ENCODE results near the gene KIAA1217.

KIAA1217 gene

GRCh38 chr10:24231200-24231599, 22.3 kb downstream of the KIAA1217 start:
- Histone ChIP-seq H3K9me3 (ENCODE audit: control insufficient read depth, low read depth, low read length) (no peaks in the 10 kb centered on the region), H3K4me1 (ENCODE audit: control insufficient read depth, low read depth, low read length) (no peaks in the 10 kb centered on the region), H3K9ac (ENCODE audit: low read length) (no peak overlapping the region), H3K4me3 (ENCODE audit: low read length) (no peak overlapping the region), H3K27me3 (ENCODE audit: control insufficient read depth, insufficient read depth, low read length) (no peaks in the 10 kb centered on the region), H3K36me3 (ENCODE audit: control insufficient read depth, low read depth, low read length) (no peaks in the 10 kb centered on the region), H3K27ac (ENCODE audit: low read length) (no peak overlapping the region)

- no peaks in the 10 kb centered on the region for H3K27me3 ChIP-seq (ENCODE audit: control insufficient read depth, insufficient read depth, low read length)
- no peak overlapping the region for H3K27ac ChIP-seq (ENCODE audit: low read length)
Observed at GRCh38 chr10:24234784-24235183, 25.8 kb downstream of the KIAA1217 start.

GRCh38 chr10:24235471-24235870, 26.5 kb downstream of the KIAA1217 start:
- Histone ChIP-seq H3K27ac (ENCODE audit: low read length) (no peak overlapping the region), H3K9me3 (ENCODE audit: control insufficient read depth, low read depth, low read length) (no peaks in the 10 kb centered on the region), H3K4me3 (ENCODE audit: low read length) (no peak overlapping the region), H3K36me3 (ENCODE audit: control insufficient read depth, low read depth, low read length) (no peaks in the 10 kb centered on the region), H3K4me1 (ENCODE audit: control insufficient read depth, low read depth, low read length) (peaks cover 33% of the 10 kb centered on the region), H3K9ac (ENCODE audit: low read length) (no peak overlapping the region), H3K27me3 (ENCODE audit: control insufficient read depth, insufficient read depth, low read length) (no peaks in the 10 kb centered on the region)

More at GRCh38 chr10:24234784-24235183, 25.8 kb downstream of the KIAA1217 start:
- Histone ChIP-seq H3K36me3 (ENCODE audit: control insufficient read depth, low read depth, low read length) (no peaks in the 10 kb centered on the region), H3K9ac (ENCODE audit: low read length) (no peak overlapping the region), H3K4me1 (ENCODE audit: control insufficient read depth, low read depth, low read length) (peaks cover 27% of the 10 kb centered on the region), H3K9me3 (ENCODE audit: control insufficient read depth, low read depth, low read length) (no peaks in the 10 kb centered on the region), H3K4me3 (ENCODE audit: low read length) (no peak overlapping the region)

- H3K4me1 ChIP-seq (ENCODE audit: control insufficient read depth, low read depth, low read length): peaks cover 33% of the 10 kb centered on the region
- H3K9me3 ChIP-seq (ENCODE audit: control insufficient read depth, low read depth, low read length): no peaks in the 10 kb centered on the region
- H3K4me3 ChIP-seq (ENCODE audit: low read length): peak overlapping the region; percentile 28
- no peak overlapping the region for H3K9ac ChIP-seq (ENCODE audit: low read length)
- H3K27ac ChIP-seq (ENCODE audit: low read length): no peak overlapping the region
- H3K27me3 ChIP-seq (ENCODE audit: control insufficient read depth, insufficient read depth, low read length): no peaks in the 10 kb centered on the region
- no peaks in the 10 kb centered on the region for H3K36me3 ChIP-seq (ENCODE audit: control insufficient read depth, low read depth, low read length)
Observed at GRCh38 chr10:24237801-24238395, 29.0 kb downstream of the KIAA1217 start.

- Histone ChIP-seq H3K27me3 (ENCODE audit: control insufficient read depth, insufficient read depth, low read length) (no peaks in the 10 kb centered on the region), H3K9me3 (ENCODE audit: control insufficient read depth, low read depth, low read length) (no peaks in the 10 kb centered on the region), H3K9ac (ENCODE audit: low read length) (no peak overlapping the region), H3K36me3 (ENCODE audit: control insufficient read depth, low read depth, low read length) (no peaks in the 10 kb centered on the region), H3K27ac (ENCODE audit: low read length) (no peak overlapping the region), H3K4me1 (ENCODE audit: control insufficient read depth, low read depth, low read length) (peaks cover 33% of the 10 kb centered on the region), H3K4me3 (ENCODE audit: low read length) (peak overlapping the region; percentile 28)
Observed at GRCh38 chr10:24238519-24239247, 29.7 kb downstream of the KIAA1217 start.

DNA sequence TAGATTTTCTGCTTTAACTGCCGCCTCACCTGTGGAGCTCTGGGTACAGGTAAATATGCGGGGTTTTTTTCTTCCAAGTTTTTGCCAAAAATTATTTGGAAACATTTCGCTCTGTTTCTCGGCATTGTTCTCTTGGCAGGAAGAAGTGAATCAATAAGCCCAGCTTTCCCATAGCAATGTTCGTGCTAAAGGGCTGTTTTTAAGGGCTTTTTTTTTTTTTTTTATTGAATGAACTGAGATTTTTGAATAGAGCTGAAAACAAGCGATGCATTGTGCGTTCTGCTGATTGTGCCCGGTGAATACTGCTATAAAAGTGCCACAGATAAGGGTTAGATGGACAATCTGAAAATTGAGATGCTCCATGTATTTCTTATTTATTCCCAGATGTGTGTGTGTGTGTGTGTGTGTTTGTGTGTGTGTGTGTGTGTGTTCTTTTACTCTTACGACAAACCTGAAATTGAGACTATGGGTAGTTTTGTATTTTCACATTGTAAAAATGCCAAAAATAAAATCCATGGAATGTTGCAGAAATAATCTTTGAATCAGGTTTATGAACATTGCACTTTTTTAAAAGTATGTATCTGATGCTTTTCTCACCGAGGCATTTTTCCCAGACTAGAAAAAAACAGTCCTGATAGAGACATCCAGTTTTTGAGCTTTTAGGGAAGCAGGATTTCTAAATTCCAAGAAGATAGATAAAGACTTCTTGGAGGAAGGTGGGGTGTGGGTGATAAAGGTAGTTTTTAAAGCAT, 30.5 kb downstream of the KIAA1217 start:
- H3K36me3 ChIP-seq (ENCODE audit: control insufficient read depth, low read depth, low read length): no peaks in the 10 kb centered on the region
- peaks cover 33% of the 10 kb centered on the region for H3K4me1 ChIP-seq (ENCODE audit: control insufficient read depth, low read depth, low read length)
- no peak overlapping the region for H3K9ac ChIP-seq (ENCODE audit: low read length)
- no peaks in the 10 kb centered on the region for H3K27me3 ChIP-seq (ENCODE audit: control insufficient read depth, insufficient read depth, low read length)
- H3K4me3 ChIP-seq (ENCODE audit: low read length): no peak overlapping the region
- H3K9me3 ChIP-seq (ENCODE audit: control insufficient read depth, low read depth, low read length): no peaks in the 10 kb centered on the region
- peak overlapping the region; percentile 17 for H3K27ac ChIP-seq (ENCODE audit: low read length)

- Histone ChIP-seq H3K36me3 (ENCODE audit: control insufficient read depth, low read depth, low read length) (no peaks in the 10 kb centered on the region), H3K9ac (ENCODE audit: low read length) (no peak overlapping the region), H3K4me1 (ENCODE audit: control insufficient read depth, low read depth, low read length) (peaks cover 33% of the 10 kb centered on the region), H3K9me3 (ENCODE audit: control insufficient read depth, low read depth, low read length) (no peaks in the 10 kb centered on the region), H3K27ac (ENCODE audit: low read length) (peak overlapping the region; percentile 17), H3K4me3 (ENCODE audit: low read length) (no peak overlapping the region), H3K27me3 (ENCODE audit: control insufficient read depth, insufficient read depth, low read length) (no peaks in the 10 kb centered on the region)
Observed at GRCh38 chr10:24240041-24240751, 31.3 kb downstream of the KIAA1217 start.

DNA sequence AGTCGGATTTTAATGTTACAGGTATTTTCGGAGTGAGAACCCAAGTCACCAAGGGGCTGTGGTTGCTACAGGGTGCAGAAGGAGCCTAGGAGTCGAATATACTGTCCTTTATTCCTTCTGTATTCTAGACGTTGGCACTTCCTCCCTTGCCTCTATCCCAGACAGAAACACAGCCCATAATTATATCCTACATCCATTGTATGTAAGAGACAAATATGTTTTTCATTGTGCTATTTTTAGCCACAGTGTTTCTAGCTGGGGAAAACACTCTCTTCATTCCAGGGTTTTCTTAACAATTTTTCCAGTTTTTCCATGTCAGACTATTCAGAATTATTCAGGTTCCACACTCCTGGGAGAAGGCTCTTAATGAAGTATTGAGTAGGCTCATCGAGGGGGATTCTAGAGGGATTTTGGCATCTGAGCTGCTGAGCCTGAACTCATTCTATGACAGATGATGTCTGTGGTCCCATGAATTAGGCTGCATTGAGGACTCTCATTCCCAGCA, 32.6 kb downstream of the KIAA1217 start:
- Histone ChIP-seq H3K9ac (ENCODE audit: low read length) (no peak overlapping the region), H3K9me3 (ENCODE audit: control insufficient read depth, low read depth, low read length) (no peaks in the 10 kb centered on the region), H3K27me3 (ENCODE audit: control insufficient read depth, insufficient read depth, low read length) (no peaks in the 10 kb centered on the region), H3K36me3 (ENCODE audit: control insufficient read depth, low read depth, low read length) (no peaks in the 10 kb centered on the region), H3K27ac (ENCODE audit: low read length) (no peak overlapping the region), H3K4me1 (ENCODE audit: control insufficient read depth, low read depth, low read length) (peaks cover 33% of the 10 kb centered on the region), H3K4me3 (ENCODE audit: low read length) (no peak overlapping the region)

DNA sequence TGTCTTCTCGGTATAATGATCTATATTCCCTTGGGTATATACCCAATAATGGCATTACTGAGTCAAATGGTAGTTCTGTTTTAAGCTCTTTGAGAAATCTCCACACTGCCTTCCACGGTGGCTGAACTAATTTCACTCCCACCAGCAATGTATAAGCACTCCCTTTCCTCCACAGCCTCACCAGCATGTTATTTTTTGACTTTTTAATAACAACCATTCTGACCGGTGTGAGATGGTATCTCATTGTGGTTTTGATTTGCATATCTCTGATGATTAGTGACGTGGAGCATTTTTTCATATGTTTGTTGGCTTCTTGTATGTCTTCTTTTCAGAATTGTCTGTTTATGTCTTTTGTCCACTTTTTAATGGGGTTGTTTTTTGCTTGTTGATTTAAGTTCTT, 33.6 kb downstream of the KIAA1217 start:
- no peak overlapping the region for H3K27ac ChIP-seq (ENCODE audit: low read length)
- no peak overlapping the region for H3K9ac ChIP-seq (ENCODE audit: low read length)
- no peaks in the 10 kb centered on the region for H3K27me3 ChIP-seq (ENCODE audit: control insufficient read depth, insufficient read depth, low read length)
- no peaks in the 10 kb centered on the region for H3K36me3 ChIP-seq (ENCODE audit: control insufficient read depth, low read depth, low read length)
- no peaks in the 10 kb centered on the region for H3K9me3 ChIP-seq (ENCODE audit: control insufficient read depth, low read depth, low read length)
- no peak overlapping the region for H3K4me3 ChIP-seq (ENCODE audit: low read length)
- peaks cover 29% of the 10 kb centered on the region for H3K4me1 ChIP-seq (ENCODE audit: control insufficient read depth, low read depth, low read length)

GRCh38 chr10:24246365-24246764, 37.4 kb downstream of the KIAA1217 start:
- H3K4me3 ChIP-seq (ENCODE audit: low read length): no peak overlapping the region
- no peak overlapping the region for H3K9ac ChIP-seq (ENCODE audit: low read length)
- H3K4me1 ChIP-seq (ENCODE audit: control insufficient read depth, low read depth, low read length): peaks cover 5% of the 10 kb centered on the region
- H3K27ac ChIP-seq (ENCODE audit: low read length): no peak overlapping the region
- no peaks in the 10 kb centered on the region for H3K27me3 ChIP-seq (ENCODE audit: control insufficient read depth, insufficient read depth, low read length)
- H3K9me3 ChIP-seq (ENCODE audit: control insufficient read depth, low read depth, low read length): no peaks in the 10 kb centered on the region
- H3K36me3 ChIP-seq (ENCODE audit: control insufficient read depth, low read depth, low read length): no peaks in the 10 kb centered on the region

DNA sequence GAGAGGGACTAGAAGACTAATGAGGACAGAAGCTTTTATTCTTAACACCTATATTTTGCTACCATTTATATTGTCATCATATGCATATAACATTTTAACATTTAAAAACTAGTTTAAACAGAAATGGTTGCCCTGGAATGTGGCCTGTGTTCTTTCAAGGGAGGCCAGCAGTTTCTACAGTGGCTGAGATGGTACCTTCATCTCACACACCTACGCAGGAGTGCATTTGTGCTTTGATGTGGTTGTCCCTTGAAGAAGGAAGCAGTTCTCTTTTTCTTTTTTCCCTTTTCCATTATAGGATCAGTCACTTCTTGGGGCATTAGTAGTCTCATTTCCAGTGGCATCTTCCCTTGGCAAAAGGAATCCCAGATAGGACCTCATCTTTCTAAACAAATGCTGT, 38.9 kb downstream of the KIAA1217 start:
- Histone ChIP-seq H3K36me3 (ENCODE audit: control insufficient read depth, low read depth, low read length) (no peaks in the 10 kb centered on the region), H3K4me3 (ENCODE audit: low read length) (no peak overlapping the region), H3K4me1 (ENCODE audit: control insufficient read depth, low read depth, low read length) (peaks cover 16% of the 10 kb centered on the region), H3K9me3 (ENCODE audit: control insufficient read depth, low read depth, low read length) (no peaks in the 10 kb centered on the region), H3K27me3 (ENCODE audit: control insufficient read depth, insufficient read depth, low read length) (no peaks in the 10 kb centered on the region), H3K9ac (ENCODE audit: low read length) (no peak overlapping the region), H3K27ac (ENCODE audit: low read length) (no peak overlapping the region)

Data from iPS-18a (cell line).